ENCODE measurements around the gene HJURP. TPM values are rescaled to one million over a fixed set of nuclear protein-coding genes. Genes with fewer than 3 reads are reported as not detected.

The HJURP gene
- polyA plus RNA-seq, 2 of the 4 experiments (the other 2 are of a cell fraction), result 103 to 111 TPM

GRCh38 chr2:233796254-233796653 lies 58.1 kb downstream of the HJURP start (continued):
- TF ChIP-seq POLR2AphosphoS2 (conservative IDR thresholded peaks at IDR 0.05; ENCODE audit: low read length), result no peak
- TF ChIP-seq TP53 (CRISPR knock-in tag; IDR thresholded peaks at IDR 0.05), result no peak

- no peaks in the 10 kb centered on the region for H3K4me1 ChIP-seq
- WGBS (ENCODE audit: missing lambda C conversion rate), result 93% methylated on average over 13 of the region's 13 CpGs
- FAIRE-seq (no peak), DNase-seq (ENCODE audit: low read depth in 1 of 2, low spot score in 1 of 2) (no peak), ATAC-seq (no peak)
- no peaks in the 10 kb centered on the region for H3K9me3 ChIP-seq
- no peak overlapping the region for H3K4me2 ChIP-seq
- no peak overlapping the region for H3K4me3 ChIP-seq
- TF ChIP-seq ZC3H11A (IDR thresholded peaks at IDR 0.05), result no peak
- ChIA-PET POLR2A (no interaction called here), CTCF (interaction anchor here (0.8 to 1.2 kb wide), 3 partner anchors 8 to 352 kb away, joined by 3 to 4 read pairs (median 4); no protein-coding TSS in a partner anchor)
- H3K27ac ChIP-seq, result peak overlapping the region in 1 of 2 experiments; percentile 47; a peak in 1 of 6 replicates
Observed at GRCh38 chr2:233795735-233796171, 58.6 kb downstream of the HJURP start.

GRCh38 chr2:233794128-233794658 lies 60.1 kb downstream of the HJURP start:
- 80% methylated on average over 8 of the region's 17 CpGs for WGBS (ENCODE audit: missing lambda C conversion rate)
- H3K4me1 ChIP-seq, result no peaks in the 10 kb centered on the region
- ChIA-PET POLR2A (no interaction called here), CTCF (interaction anchor here (0.5 to 1.6 kb wide), 4 partner anchors 22 to 56 kb away, joined by 3 read pairs; no protein-coding TSS in a partner anchor)
- H3K27ac ChIP-seq, result peak overlapping the region in 1 of 2 experiments; percentile 22; a peak in 1 of 6 replicates
- no peak for FAIRE-seq
- no peak for ATAC-seq
- no peak overlapping the region for H3K4me2 ChIP-seq
- no peaks in the 10 kb centered on the region for H3K9me3 ChIP-seq
- no peak overlapping the region for H3K4me3 ChIP-seq
- DNase-seq (ENCODE audit: low read depth in 1 of 2, low spot score in 1 of 2), result no peak
- no peak for TF ChIP-seq HES2 (IDR thresholded peaks at IDR 0.05)
- TF ChIP-seq RCOR1 (IDR thresholded peaks at IDR 0.05; ENCODE audit: low read depth, low read length), result no peak
- TF ChIP-seq HEYL (CRISPR knock-in tag; IDR thresholded peaks at IDR 0.05), result no peak
- TF ChIP-seq POLR2AphosphoS2 (conservative IDR thresholded peaks at IDR 0.05; ENCODE audit: low read length), result no peak
- no peak for TF ChIP-seq MYC (IDR thresholded peaks at IDR 0.05; ENCODE audit: borderline replicate concordance, low read length)
- TF ChIP-seq NPAS2 (CRISPR knock-in tag; IDR thresholded peaks at IDR 0.05; ENCODE audit: borderline replicate concordance), result no peak
- TF ChIP-seq FOSL2 (IDR thresholded peaks at IDR 0.05), result no peak
- TF ChIP-seq FOSL2 (CRISPR knock-in tag; IDR thresholded peaks at IDR 0.05), result no peak
- no peak for TF ChIP-seq HOXB5 (CRISPR knock-in tag; IDR thresholded peaks at IDR 0.05)
- TF ChIP-seq ELK1 (IDR thresholded peaks at IDR 0.05; ENCODE audit: low read depth, low read length), result no peak
- TF ChIP-seq HOXA7 (CRISPR knock-in tag; IDR thresholded peaks at IDR 0.05), result no peak
- no peak for TF ChIP-seq FOSB (CRISPR knock-in tag; IDR thresholded peaks at IDR 0.05)
- TF ChIP-seq PBX3 (IDR thresholded peaks at IDR 0.05), result no peak
- no peak for TF ChIP-seq REST (IDR thresholded peaks at IDR 0.05)
- no peak for TF ChIP-seq TFCP2L1 (CRISPR knock-in tag; IDR thresholded peaks at IDR 0.05)
